Body of pancreas (tissue), 4 donors: ENCODE measurements around the gene NCAM2.

ENCODE experiments used
- POLR2A ChIP-seq, 3 donors: fragments of 450-650 bp; IDR thresholded peaks; one replicate each; pipeline ENCODE4 v1.6.1; 2016; ENCODE audit warnings: antibody characterized with exemption in 3 of 3, mild to moderate bottlenecking in 2 of 3
- TF ChIP-seq, protein P1 (sequence below), 7 experiments: fragments of 450-650 bp in 4 of 7; fragments of 200-600 bp in 3 of 7; sonication (generic) in 3 of 7; IDR thresholded peaks; one replicate each; pipeline ENCODE4 v1.5.1; 2016 to 2019; ENCODE audit warnings: antibody characterized with exemption in 7 of 7

DNA sequence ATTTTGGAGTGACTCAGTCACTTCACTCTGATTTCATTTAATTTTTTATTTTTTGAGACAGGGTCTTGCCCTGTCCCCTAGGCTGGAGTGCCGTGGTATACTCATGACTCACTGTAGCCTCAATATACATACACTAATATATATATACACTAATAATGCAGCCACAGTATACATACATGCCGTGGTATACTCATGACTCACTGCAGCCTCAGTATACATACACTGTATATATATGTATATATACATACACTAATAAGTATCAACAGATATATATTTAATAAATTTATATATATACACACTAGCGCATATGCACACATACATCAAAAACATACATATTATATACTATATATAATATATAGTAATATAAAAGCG, 149.2 kb downstream of the NCAM2 start:
- TF ChIP-seq, protein P1, sequence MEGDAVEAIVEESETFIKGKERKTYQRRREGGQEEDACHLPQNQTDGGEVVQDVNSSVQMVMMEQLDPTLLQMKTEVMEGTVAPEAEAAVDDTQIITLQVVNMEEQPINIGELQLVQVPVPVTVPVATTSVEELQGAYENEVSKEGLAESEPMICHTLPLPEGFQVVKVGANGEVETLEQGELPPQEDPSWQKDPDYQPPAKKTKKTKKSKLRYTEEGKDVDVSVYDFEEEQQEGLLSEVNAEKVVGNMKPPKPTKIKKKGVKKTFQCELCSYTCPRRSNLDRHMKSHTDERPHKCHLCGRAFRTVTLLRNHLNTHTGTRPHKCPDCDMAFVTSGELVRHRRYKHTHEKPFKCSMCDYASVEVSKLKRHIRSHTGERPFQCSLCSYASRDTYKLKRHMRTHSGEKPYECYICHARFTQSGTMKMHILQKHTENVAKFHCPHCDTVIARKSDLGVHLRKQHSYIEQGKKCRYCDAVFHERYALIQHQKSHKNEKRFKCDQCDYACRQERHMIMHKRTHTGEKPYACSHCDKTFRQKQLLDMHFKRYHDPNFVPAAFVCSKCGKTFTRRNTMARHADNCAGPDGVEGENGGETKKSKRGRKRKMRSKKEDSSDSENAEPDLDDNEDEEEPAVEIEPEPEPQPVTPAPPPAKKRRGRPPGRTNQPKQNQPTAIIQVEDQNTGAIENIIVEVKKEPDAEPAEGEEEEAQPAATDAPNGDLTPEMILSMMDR (IDR thresholded peaks at IDR 0.05), result no peak
- TF ChIP-seq POLR2A (IDR thresholded peaks at IDR 0.05), result no peak
